Kidney tubule cell (primary cell): Measurements from ENCODE around the gene BMP10.
A peak's percentile ranks its signal among the peaks of the same experiment; 100 is the strongest.

Experiments used
- DNase-seq: peaks from one replicate; pipeline ENCODE4 v3.0.0-alpha.2; 2018; ENCODE audit warnings: low spot score

The BMP10 gene

GRCh38 chr2:68853035-68853434, 18.2 kb downstream of the BMP10 start:
- DNase-seq: no peak

GRCh38 chr2:68850524-68850923, 20.7 kb downstream of the BMP10 start:
- no peak for DNase-seq

- DNase-seq: no peak
Measured at GRCh38 chr2:68849579-68850030, 21.6 kb downstream of the BMP10 start.

GRCh38 chr2:68847751-68848150, 23.4 kb downstream of the BMP10 start:
- DNase-seq: no peak

GRCh38 chr2:68846091-68846490, 25.1 kb downstream of the BMP10 start:
- no peak for DNase-seq

- no peak for DNase-seq
Measured at GRCh38 chr2:68845043-68845442, 26.2 kb downstream of the BMP10 start.

- DNase-seq: peak; percentile 10
Measured at GRCh38 chr2:68839260-68839833, 31.9 kb downstream of the BMP10 start.

- no peak for DNase-seq
Measured at GRCh38 chr2:68838641-68839040, 32.6 kb downstream of the BMP10 start.

- no peak for DNase-seq
Measured at GRCh38 chr2:68837861-68838341, 33.3 kb downstream of the BMP10 start.

- peak; percentile 35 for DNase-seq
Measured at GRCh38 chr2:68837164-68837860, 33.9 kb downstream of the BMP10 start.

GRCh38 chr2:68835621-68836020, 35.6 kb downstream of the BMP10 start:
- no peak for DNase-seq

- DNase-seq: no peak
Measured at GRCh38 chr2:68834737-68835376, 36.3 kb downstream of the BMP10 start.

GRCh38 chr2:68833162-68833561, 38.0 kb downstream of the BMP10 start:
- no peak for DNase-seq

GRCh38 chr2:68832233-68832869, 38.8 kb downstream of the BMP10 start:
- DNase-seq: peak; percentile 94

- DNase-seq: peak; percentile 43
Measured at GRCh38 chr2:68831686-68832232, 39.4 kb downstream of the BMP10 start.

- DNase-seq: no peak
Measured at GRCh38 chr2:68829749-68830148, 41.4 kb downstream of the BMP10 start.

- peak; percentile 89 for DNase-seq
Measured at GRCh38 chr2:68828887-68829708, 42.1 kb downstream of the BMP10 start.

GRCh38 chr2:68827666-68828065, 43.5 kb downstream of the BMP10 start:
- DNase-seq: no peak

GRCh38 chr2:68825866-68826265, 45.3 kb downstream of the BMP10 start:
- DNase-seq: no peak

- DNase-seq: peak; percentile 65
Measured at GRCh38 chr2:68824831-68825230, 46.4 kb downstream of the BMP10 start.

GRCh38 chr2:68822207-68822872, 48.9 kb downstream of the BMP10 start:
- DNase-seq: no peak
